HepG2 (cell line): ENCODE data around the gene VAMP5. TPM values are rescaled to one million over a fixed set of nuclear protein-coding genes. Genes with fewer than 3 reads are reported as not detected.

Source experiments
- AGO2 ChIP-seq: fragments of 200-400 bp; formaldehyde crosslinking; optimal IDR thresholded peaks from 2 replicates; pipeline ENCODE3; 2017; ENCODE audit warnings: mild to moderate bottlenecking, low read depth, low read length, moderate library complexity
- CENPX ChIP-seq: sonication (generic); formaldehyde crosslinking; IDR thresholded peaks from 2 replicates; pipeline ENCODE4 v1.9.0; 2021; ENCODE audit warnings: mild to moderate bottlenecking, missing genetic modification reagents, moderate library complexity
- CREM ChIP-seq, 2 experiments: sonication (generic) in 1 of 2; formaldehyde crosslinking in 1 of 2; IDR thresholded peaks; 2 replicates each; pipeline versions ENCODE4 v1.4.0 to v1.6.1; 2016 to 2020; ENCODE audit warnings: antibody characterized with exemption in 1 of 2, mild to moderate bottlenecking in 1 of 2, missing genetic modification reagents in 1 of 2
- ETS1 ChIP-seq: sonication (generic); formaldehyde crosslinking; IDR thresholded peaks from 2 replicates; pipeline ENCODE4 v1.4.0; 2020; ENCODE audit warnings: missing genetic modification reagents
- HDAC2 ChIP-seq: sonication (generic); formaldehyde crosslinking; IDR thresholded peaks from 2 replicates; pipeline ENCODE4 v1.4.0; 2020; ENCODE audit warnings: missing genetic modification reagents
- KDM4B ChIP-seq: sonication (generic); formaldehyde crosslinking; IDR thresholded peaks from 2 replicates; pipeline ENCODE4 v1.4.0; 2020; ENCODE audit warnings: missing genetic modification reagents
- KLF13 ChIP-seq: sonication (generic); formaldehyde crosslinking; IDR thresholded peaks from 2 replicates; pipeline ENCODE4 v1.4.0; 2020; ENCODE audit warnings: mild to moderate bottlenecking, missing genetic modification reagents
- MAZ ChIP-seq, 2 experiments: sonication (generic) in 1 of 2; formaldehyde crosslinking in 1 of 2; IDR thresholded peaks; 2 replicates each; pipeline versions ENCODE4 v1.5.0 to v1.6.1; 2012 to 2020; ENCODE audit warnings: low read depth in 2 of 2, mild to moderate bottlenecking in 2 of 2, borderline replicate concordance in 1 of 2, improper control_type of control experiment in 1 of 2, low read length in 1 of 2, missing genetic modification reagents in 1 of 2, moderate library complexity in 1 of 2
- NCOR1 ChIP-seq: fragments of 200-600 bp; sonication (generic); IDR thresholded peaks from 2 replicates; pipeline ENCODE4 v1.7.0; 2017; ENCODE audit warnings: antibody characterized with exemption, low read length, borderline replicate concordance
- PHF8 ChIP-seq: sonication (generic); formaldehyde crosslinking; IDR thresholded peaks from 2 replicates; pipeline ENCODE4 v1.5.0; 2020; ENCODE audit warnings: missing genetic modification reagents
- POLR2G ChIP-seq: fragments of 200-400 bp; formaldehyde crosslinking; IDR thresholded peaks from 2 replicates; pipeline ENCODE4 v1.6.1; 2018; ENCODE audit warnings: mild to moderate bottlenecking, low read depth, low read length, moderate library complexity
- PRDM15 ChIP-seq: sonication (generic); formaldehyde crosslinking; IDR thresholded peaks from 2 replicates; pipeline ENCODE4 v1.4.0; 2020; ENCODE audit warnings: missing genetic modification reagents
- SOX6 ChIP-seq, 2 experiments: fragments of 450-650 bp in 1 of 2; sonication (generic) in 1 of 2; formaldehyde crosslinking in 1 of 2; IDR thresholded peaks; 2 replicates each; pipeline versions ENCODE4 v1.4.0 to v1.6.1; 2017 to 2020; ENCODE audit warnings: antibody characterized with exemption in 1 of 2, mild to moderate bottlenecking in 1 of 2, missing genetic modification reagents in 1 of 2
- TRIM24 ChIP-seq: sonication (generic); formaldehyde crosslinking; IDR thresholded peaks from 2 replicates; pipeline ENCODE4 v1.8.0; 2022; ENCODE audit warnings: mild to moderate bottlenecking, missing genetic modification reagents
- ZFP82 ChIP-seq: sonication (generic); formaldehyde crosslinking; IDR thresholded peaks from 2 replicates; pipeline ENCODE4 v1.5.1; 2020; ENCODE audit warnings: mild to moderate bottlenecking, missing genetic modification reagents, borderline replicate concordance
- ZKSCAN5 ChIP-seq: sonication (generic); formaldehyde crosslinking; IDR thresholded peaks from 2 replicates; pipeline ENCODE4 v1.5.1; 2020; ENCODE audit warnings: mild to moderate bottlenecking, missing genetic modification reagents
- ZNF562 ChIP-seq: sonication (generic); formaldehyde crosslinking; IDR thresholded peaks from 2 replicates; pipeline ENCODE4 v1.8.0; 2022; ENCODE audit warnings: missing genetic modification reagents, borderline replicate concordance
- ZNF737 ChIP-seq: sonication (generic); formaldehyde crosslinking; IDR thresholded peaks from 2 replicates; pipeline ENCODE4 v1.5.0; 2020; ENCODE audit warnings: missing genetic modification reagents, mild to moderate bottlenecking, borderline replicate concordance
- ZNF740 ChIP-seq: sonication (generic); formaldehyde crosslinking; IDR thresholded peaks from 2 replicates; pipeline ENCODE4 v1.4.0; 2020; ENCODE audit warnings: missing genetic modification reagents
- ZNF770 ChIP-seq: sonication (generic); formaldehyde crosslinking; IDR thresholded peaks from 2 replicates; pipeline ENCODE4 v1.5.0; 2020; ENCODE audit warnings: mild to moderate bottlenecking, missing genetic modification reagents
- ZNF772 ChIP-seq: sonication (generic); formaldehyde crosslinking; IDR thresholded peaks from 2 replicates; pipeline ENCODE4 v1.5.0; 2020; ENCODE audit warnings: mild to moderate bottlenecking, missing genetic modification reagents
- polyA plus RNA-seq, 8 experiments: library from polyadenylated mRNA; depleted of rRNA in 3 of 8; stranded (reverse) in 7 of 8; unstranded in 1 of 8; fragments of >200 nt; fragmentation: Illumina TruSeq in 4 of 8; extraction: Trizol in 4 of 8; gene quantifications; 2 replicates each; pipeline versions ENCODE4 v1.2.1 to v1.2.3, GENCODE V29; 2011 to 2016; ENCODE audit warnings: low read depth in 4 of 8, missing spikeins in 1 of 8, mixed read lengths in 1 of 8; ENCODE audit not compliant: insufficient read depth in 1 of 8
- total RNA-seq, 5 experiments: library from RNA; depleted of rRNA; stranded (reverse); fragments of >200 nt; fragmentation: Illumina TruSeq; extraction: Trizol; gene quantifications; 2 replicates each; pipeline ENCODE4 v1.2.3, GENCODE V29; 2016; ENCODE audit warnings: low read depth in 1 of 5

Gene VAMP5
- total and polyA plus RNA-seq, 2 of the 13 experiments (the other 11 are each of a cell fraction or from before 2014, with no cell fraction given), result 7.2 to 56.7 TPM

- no peak; the same call in 1 of the 2 replicates for TF ChIP-seq ETS1
- no peak for TF ChIP-seq TRIM24 (CRISPR knock-in tag)
- TF ChIP-seq PRDM15 (CRISPR knock-in tag), result peak; percentile 82
- TF ChIP-seq HDAC2, result no peak
- TF ChIP-seq ZKSCAN5 (CRISPR knock-in tag), result peak; percentile 26; the same call in 1 of the 2 replicates
- peak; percentile 16; the same call in 1 of the 2 replicates for TF ChIP-seq ZFP82 (CRISPR knock-in tag)
- TF ChIP-seq MAZ (IDR thresholded peaks at IDR 0.05; ENCODE audit: borderline replicate concordance, low read depth, low read length), result no peak
- peak; percentile 88 for TF ChIP-seq MAZ (CRISPR knock-in tag; IDR thresholded peaks at IDR 0.05; ENCODE audit: low read depth)
- peak; percentile 63; the same call in 1 of the 2 replicates for TF ChIP-seq ZNF770 (CRISPR knock-in tag)
- peak; percentile 83; the same call in 1 of the 2 replicates for TF ChIP-seq ZNF772
- peak; percentile 96 for TF ChIP-seq AGO2
- peak; percentile 82 for TF ChIP-seq PHF8
- TF ChIP-seq ZNF740, result no peak
- TF ChIP-seq SOX6 (IDR thresholded peaks at IDR 0.05), result no peak
- TF ChIP-seq SOX6 (CRISPR knock-in tag; IDR thresholded peaks at IDR 0.05), result 0 out of 2 replicates have a peak, but pooled peaks have one; percentile 49
- no peak for TF ChIP-seq KDM4B (CRISPR knock-in tag)
- peak; percentile 97 for TF ChIP-seq POLR2G
- no peak for TF ChIP-seq CENPX (CRISPR knock-in tag)
- TF ChIP-seq KLF13 (CRISPR knock-in tag), result no peak
- peak; percentile 88 for TF ChIP-seq CREM (IDR thresholded peaks at IDR 0.05)
- TF ChIP-seq CREM (CRISPR knock-in tag; IDR thresholded peaks at IDR 0.05), result no peak
- TF ChIP-seq ZNF737 (CRISPR knock-in tag), result peak; percentile 93
- TF ChIP-seq ZNF562, result no peak
- no peak for TF ChIP-seq NCOR1
Observed at GRCh38 chr2:85595301-85596025, 11.2 kb downstream of the VAMP5 start, which contains the start of gene RNF181 (continued).
